ENCODE results near the gene DNTTIP2. TPM values are rescaled to one million over a fixed set of nuclear protein-coding genes. Genes with fewer than 3 reads are reported as not detected.
A peak's percentile ranks its signal among the peaks of the same experiment; 100 is the strongest.

The DNTTIP2 gene
- total RNA-seq, 1 experiment from 2014 or later: 61.5 TPM

GRCh38 chr1:93908394-93909145, 29.6 kb upstream of the DNTTIP2 start:
- ATAC-seq (peak; percentile 46), DNase-seq (ENCODE audit: low spot score) (peak; percentile 52)
- ChIA-PET CTCF (interaction anchor here (0.6 to 2.2 kb wide), 8 partner anchors 11 to 131 kb away, joined by 3 to 21 read pairs (median 6); no protein-coding TSS in a partner anchor), POLR2A (interaction anchor here (2.1 kb wide), 1 partner anchor 29 kb away, joined by 8 read pairs; the partner anchor contains the start of gene DNTTIP2)
- peaks cover 25% of the 10 kb centered on the region for H3K4me1 Mint-ChIP-seq
- no peak overlapping the region for H3K27ac Mint-ChIP-seq
- no peaks in the 10 kb centered on the region for H3K9me3 Mint-ChIP-seq
- H3K36me3 Mint-ChIP-seq: no peaks in the 10 kb centered on the region
- peaks cover 18% of the 10 kb centered on the region for H3K27me3 Mint-ChIP-seq (ENCODE audit: low read depth)
- H3K4me3 Mint-ChIP-seq: peak overlapping the region; percentile 82
- TF ChIP-seq, protein P1, sequence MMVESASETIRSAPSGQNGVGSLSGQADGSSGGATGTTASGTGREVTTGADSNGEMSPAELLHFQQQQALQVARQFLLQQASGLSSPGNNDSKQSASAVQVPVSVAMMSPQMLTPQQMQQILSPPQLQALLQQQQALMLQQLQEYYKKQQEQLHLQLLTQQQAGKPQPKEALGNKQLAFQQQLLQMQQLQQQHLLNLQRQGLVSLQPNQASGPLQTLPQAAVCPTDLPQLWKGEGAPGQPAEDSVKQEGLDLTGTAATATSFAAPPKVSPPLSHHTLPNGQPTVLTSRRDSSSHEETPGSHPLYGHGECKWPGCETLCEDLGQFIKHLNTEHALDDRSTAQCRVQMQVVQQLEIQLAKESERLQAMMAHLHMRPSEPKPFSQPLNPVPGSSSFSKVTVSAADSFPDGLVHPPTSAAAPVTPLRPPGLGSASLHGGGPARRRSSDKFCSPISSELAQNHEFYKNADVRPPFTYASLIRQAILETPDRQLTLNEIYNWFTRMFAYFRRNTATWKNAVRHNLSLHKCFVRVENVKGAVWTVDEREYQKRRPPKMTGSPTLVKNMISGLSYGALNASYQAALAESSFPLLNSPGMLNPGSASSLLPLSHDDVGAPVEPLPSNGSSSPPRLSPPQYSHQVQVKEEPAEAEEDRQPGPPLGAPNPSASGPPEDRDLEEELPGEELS (CRISPR knock-in tag; IDR thresholded peaks at IDR 0.05): 0 out of 2 replicates have a peak, but pooled peaks have one; percentile 4
- TF ChIP-seq NFYB (CRISPR knock-in tag; conservative IDR thresholded peaks at IDR 0.05; ENCODE audit: low read depth) (no peak), ZNF317 (CRISPR knock-in tag; IDR thresholded peaks at IDR 0.05; ENCODE audit: borderline replicate concordance, low read depth) (no peak), MYBL2 (CRISPR knock-in tag; IDR thresholded peaks at IDR 0.05) (0 out of 2 replicates have a peak, but pooled peaks have one; percentile 22), HMGA2 (CRISPR knock-in tag; IDR thresholded peaks at IDR 0.05) (no peak), MAX (CRISPR knock-in tag; IDR thresholded peaks at IDR 0.05) (peak; percentile 25; the same call in 1 of the 2 replicates), SP1 (CRISPR knock-in tag; conservative IDR thresholded peaks at IDR 0.05) (no peak), GABPB1 (CRISPR knock-in tag; IDR thresholded peaks at IDR 0.05) (no peak), TEAD1 (CRISPR knock-in tag; IDR thresholded peaks at IDR 0.05) (no peak), NR2C2 (CRISPR knock-in tag; IDR thresholded peaks at IDR 0.05) (no peak), USF1 (CRISPR knock-in tag; IDR thresholded peaks at IDR 0.05) (no peak), OVOL2 (CRISPR knock-in tag; IDR thresholded peaks at IDR 0.05; ENCODE audit: borderline replicate concordance) (no peak), JUN (CRISPR knock-in tag; IDR thresholded peaks at IDR 0.05) (peak; percentile 72; the same call in 1 of the 2 replicates), NR3C1 (CRISPR knock-in tag; conservative IDR thresholded peaks at IDR 0.05; ENCODE audit: low read depth) (no peak), ESRRA (CRISPR knock-in tag; IDR thresholded peaks at IDR 0.05; ENCODE audit: borderline replicate concordance) (no peak), CTCF (IDR thresholded peaks at IDR 0.05) (no peak), IRF2 (CRISPR knock-in tag; IDR thresholded peaks at IDR 0.05; ENCODE audit: borderline replicate concordance, low read depth) (no peak), CREB1 (CRISPR knock-in tag; IDR thresholded peaks at IDR 0.05) (0 out of 2 replicates have a peak, but pooled peaks have one; percentile 44), ETV6 (CRISPR knock-in tag; IDR thresholded peaks at IDR 0.05) (no peak), CREM (CRISPR knock-in tag; IDR thresholded peaks at IDR 0.05) (0 out of 2 replicates have a peak, but pooled peaks have one; percentile 16), ARID4B (CRISPR knock-in tag; IDR thresholded peaks at IDR 0.05; ENCODE audit: borderline replicate concordance) (0 out of 2 replicates have a peak, but pooled peaks have one; percentile 15), RELA (CRISPR knock-in tag; IDR thresholded peaks at IDR 0.05; ENCODE audit: borderline replicate concordance) (0 out of 2 replicates have a peak, but pooled peaks have one; percentile 38), KAT7 (CRISPR knock-in tag; IDR thresholded peaks at IDR 0.05; ENCODE audit: borderline replicate concordance) (no peak)
- TF ChIP-seq, protein P2, sequence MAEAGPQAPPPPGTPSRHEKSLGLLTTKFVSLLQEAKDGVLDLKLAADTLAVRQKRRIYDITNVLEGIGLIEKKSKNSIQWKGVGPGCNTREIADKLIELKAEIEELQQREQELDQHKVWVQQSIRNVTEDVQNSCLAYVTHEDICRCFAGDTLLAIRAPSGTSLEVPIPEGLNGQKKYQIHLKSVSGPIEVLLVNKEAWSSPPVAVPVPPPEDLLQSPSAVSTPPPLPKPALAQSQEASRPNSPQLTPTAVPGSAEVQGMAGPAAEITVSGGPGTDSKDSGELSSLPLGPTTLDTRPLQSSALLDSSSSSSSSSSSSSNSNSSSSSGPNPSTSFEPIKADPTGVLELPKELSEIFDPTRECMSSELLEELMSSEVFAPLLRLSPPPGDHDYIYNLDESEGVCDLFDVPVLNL (CRISPR knock-in tag; IDR thresholded peaks at IDR 0.05; ENCODE audit: borderline replicate concordance, low read depth): no peak
- TF ChIP-seq, protein P3, sequence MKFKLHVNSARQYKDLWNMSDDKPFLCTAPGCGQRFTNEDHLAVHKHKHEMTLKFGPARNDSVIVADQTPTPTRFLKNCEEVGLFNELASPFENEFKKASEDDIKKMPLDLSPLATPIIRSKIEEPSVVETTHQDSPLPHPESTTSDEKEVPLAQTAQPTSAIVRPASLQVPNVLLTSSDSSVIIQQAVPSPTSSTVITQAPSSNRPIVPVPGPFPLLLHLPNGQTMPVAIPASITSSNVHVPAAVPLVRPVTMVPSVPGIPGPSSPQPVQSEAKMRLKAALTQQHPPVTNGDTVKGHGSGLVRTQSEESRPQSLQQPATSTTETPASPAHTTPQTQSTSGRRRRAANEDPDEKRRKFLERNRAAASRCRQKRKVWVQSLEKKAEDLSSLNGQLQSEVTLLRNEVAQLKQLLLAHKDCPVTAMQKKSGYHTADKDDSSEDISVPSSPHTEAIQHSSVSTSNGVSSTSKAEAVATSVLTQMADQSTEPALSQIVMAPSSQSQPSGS (CRISPR knock-in tag; IDR thresholded peaks at IDR 0.05; ENCODE audit: borderline replicate concordance, low read depth): no peak
